GM21723 (cell line): ENCODE measurements around the gene F7.

Experiments used
- ATAC-seq: cut with Tn5 transposase; IDR thresholded peaks from one replicate; pipeline ENCODE4 v1.9.1; 2021; ENCODE audit warnings: mild to moderate bottlenecking, moderate library complexity; ENCODE audit not compliant: unreplicated experiment

Gene F7

GRCh38 chr13:113116871-113117271 is 11.3 kb downstream of the F7 start:
- no peak for ATAC-seq

DNA sequence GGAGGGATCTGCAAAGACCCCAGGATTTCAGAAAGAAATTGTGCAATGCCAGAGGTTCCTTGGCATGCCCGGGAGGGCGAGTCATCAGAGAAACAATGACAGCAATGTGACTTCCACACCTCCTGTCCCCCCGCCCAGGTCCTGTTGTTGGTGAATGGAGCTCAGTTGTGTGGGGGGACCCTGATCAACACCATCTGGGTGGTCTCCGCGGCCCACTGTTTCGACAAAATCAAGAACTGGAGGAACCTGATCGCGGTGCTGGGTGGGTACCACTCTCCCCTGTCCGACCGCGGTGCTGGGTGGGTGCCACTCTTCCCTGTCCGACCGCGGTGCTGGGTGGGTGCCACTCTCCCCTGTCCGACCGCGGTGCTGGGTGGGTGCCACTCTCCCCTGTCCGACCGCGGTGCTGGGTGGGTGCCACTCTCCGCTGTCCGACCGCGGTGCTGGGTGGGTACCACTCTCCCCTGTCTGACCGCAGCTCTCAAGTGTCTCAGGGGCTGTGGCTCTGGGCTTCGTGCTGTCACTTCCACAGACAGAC is 11.8 kb downstream of the F7 start:
- ATAC-seq: no peak

- no peak for ATAC-seq
Measured at GRCh38 chr13:113117911-113118260, 12.3 kb downstream of the F7 start.

GRCh38 chr13:113118261-113119021 is 12.8 kb downstream of the F7 start:
- no peak for ATAC-seq

GRCh38 chr13:113119166-113119821 is 13.7 kb downstream of the F7 start:
- no peak for ATAC-seq

DNA sequence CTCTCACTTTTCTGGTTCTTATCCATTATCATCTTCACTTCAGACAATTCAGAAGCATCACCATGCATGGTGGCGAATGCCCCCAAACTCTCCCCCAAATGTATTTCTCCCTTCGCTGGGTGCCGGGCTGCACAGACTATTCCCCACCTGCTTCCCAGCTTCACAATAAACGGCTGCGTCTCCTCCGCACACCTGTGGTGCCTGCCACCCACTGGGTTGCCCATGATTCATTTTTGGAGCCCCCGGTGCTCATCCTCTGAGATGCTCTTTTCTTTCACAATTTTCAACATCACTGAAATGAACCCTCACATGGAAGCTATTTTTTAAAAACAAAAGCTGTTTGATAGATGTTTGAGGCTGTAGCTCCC is 14.2 kb downstream of the F7 start:
- no peak for ATAC-seq

DNA sequence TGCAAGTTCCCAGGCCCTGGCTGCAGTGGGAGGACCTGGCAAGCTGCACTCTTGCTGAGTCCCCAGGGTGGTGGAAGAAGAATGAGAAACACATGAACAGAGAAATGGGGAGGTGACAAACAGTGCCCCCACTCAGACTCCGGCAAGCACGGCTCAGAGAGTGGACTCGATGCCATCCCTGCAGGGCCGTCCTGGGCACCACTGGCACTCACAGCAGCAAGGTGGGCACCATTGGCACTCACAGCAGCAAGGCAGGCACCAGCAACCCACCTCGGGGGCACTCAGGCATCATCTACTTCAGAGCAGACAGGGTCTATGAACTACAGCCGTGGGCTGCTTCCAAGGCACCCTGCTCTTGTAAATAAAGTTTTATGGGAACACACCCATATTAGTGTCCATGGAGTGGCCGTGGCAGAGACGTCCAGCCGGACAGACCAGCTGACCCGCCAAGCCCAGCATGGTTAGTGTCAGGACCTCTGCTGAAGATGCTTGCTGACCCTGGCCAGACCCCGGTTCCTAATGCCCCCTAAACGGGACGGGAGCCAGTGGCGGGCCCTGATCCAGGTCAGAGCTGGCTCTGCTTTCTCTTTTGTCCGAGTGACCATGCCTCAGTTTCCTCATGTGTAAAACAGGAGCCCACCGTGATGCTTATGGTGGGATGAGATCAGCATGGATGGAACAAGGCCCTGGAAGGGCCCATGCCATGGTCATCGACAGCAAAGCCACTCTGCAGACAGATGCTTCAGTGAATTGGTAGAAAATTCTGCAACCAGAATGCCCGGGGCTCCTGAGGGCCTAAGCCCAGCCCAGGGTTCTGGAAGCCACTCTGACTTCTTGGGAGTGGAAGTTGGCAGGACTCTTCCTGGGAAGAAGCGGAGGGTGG is 14.9 kb downstream of the F7 start:
- ATAC-seq: no peak

GRCh38 chr13:113121183-113121927 is 15.8 kb downstream of the F7 start:
- ATAC-seq: no peak

GRCh38 chr13:113121928-113122471 is 16.4 kb downstream of the F7 start:
- no peak for ATAC-seq

DNA sequence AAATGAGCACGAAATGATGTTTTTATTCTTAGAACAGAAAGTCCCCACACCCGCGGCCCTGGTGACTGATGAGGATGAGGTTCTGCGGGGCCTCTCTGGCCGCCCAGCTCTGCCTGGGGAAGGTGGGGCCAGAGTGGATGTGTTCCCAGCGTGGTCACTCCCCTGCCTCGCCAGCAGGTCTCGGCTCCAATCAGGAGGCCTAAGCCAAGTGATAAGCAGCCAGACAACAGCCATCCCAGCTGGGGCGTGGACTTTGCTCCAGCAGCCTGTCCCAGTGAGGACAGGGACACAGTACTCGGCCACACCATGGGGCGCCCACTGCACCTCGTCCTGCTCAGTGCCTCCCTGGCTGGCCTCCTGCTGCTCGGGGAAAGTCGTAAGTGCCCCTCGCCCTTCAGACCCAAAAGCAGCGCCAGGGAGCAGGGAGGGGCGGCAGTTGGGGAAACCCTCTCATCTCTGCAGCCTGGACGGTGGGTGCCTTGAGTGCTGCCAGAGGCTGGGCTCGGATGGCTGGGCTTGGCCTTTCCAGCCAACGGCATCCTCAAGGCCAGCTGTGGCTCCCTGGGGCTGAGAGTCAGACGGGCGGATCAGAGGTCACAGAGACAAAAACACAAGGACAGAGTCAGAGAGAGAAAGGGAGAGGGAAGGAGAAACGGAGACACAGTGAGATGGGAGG is 17.1 kb downstream of the F7 start, which contains the start of gene F10:
Gene F10 (plus strand): TSS at position 250 of the 676 bp plus-strand sequence. CDS start 57 bp downstream, at position 307.
- ATAC-seq: no peak

DNA sequence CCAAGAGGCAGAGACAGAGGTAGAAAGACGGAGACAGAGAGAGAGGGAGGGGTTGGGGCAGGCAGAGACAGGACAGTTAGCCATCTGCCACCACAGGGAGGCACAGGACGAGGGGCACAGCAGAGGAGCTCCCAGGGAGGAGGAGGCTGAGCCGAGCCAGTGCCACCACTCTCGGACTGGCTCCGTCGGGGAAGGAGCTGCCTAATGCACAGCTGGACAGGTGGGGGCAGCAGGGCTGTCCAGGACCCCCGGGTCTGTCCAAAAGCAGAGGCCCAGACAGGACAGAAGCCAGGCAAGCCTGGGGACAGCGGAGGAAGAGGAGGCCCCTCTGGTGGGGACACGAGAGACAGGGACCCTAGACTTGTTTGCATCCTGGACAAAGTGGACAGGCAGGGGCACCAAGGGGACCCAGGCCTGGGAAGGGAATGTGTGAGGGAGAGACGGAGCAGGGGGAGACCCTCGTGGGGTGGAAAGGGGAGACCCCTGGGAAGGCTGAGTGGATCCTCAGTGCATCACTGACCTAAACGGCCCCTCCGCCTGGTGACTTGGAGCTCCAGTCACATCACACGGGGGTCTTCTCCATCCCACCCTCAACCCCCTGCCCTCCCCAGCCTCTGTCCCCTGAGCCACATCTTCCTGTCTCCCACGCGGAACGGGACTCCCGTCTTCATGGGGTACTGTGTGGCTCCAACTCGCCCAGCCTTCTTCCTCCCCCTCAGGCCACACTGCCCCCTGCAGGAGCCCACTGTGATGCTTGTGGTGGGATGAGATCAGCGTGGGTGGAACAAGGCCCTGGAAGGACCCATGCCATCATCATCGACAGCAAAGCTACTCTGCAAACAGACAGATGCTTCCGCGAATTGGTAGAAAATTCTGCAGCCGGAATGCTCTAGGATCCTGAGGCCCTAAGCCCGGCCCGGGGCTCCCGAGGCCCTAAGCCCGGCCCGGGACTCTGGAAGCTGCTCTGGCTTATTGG is 17.9 kb downstream of the F7 start:
- ATAC-seq: no peak

DNA sequence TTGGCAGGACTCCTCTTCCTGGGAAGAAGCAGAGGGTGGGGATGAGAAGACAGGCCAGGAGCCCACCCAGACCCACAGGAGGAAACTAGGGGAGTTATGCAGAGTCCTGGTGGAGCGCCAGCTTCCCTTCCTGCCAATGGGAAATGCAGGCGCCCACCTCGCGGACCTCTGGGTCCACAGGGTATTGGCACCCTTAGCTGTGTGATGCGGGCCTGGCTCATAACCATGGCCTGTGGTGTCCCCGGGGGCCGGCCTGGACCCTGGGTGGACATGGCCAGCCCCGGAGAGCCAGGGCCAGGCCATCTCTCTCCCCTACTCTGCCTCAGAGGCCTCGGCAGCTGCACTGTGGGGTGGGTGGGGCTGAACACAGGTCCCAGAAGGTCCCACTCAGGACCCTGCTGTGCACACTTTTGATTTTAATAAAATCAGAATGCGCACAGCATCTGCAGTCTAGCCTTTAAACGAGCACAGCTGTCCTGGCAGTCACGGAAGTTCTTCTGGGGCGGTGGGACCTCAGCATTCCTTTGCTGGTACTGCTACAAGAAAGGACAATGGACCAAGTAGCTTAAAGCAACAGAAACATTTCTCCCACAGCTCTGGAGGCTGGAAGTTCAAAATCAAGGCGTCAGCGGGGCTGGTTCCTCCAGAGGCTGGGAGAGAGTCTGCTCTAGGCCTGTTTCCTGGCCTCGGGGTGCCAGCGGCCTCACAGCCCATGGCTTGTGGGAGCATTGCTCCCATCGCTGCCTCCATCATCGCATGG is 18.8 kb downstream of the F7 start:
- no peak for ATAC-seq

GRCh38 chr13:113125506-113126264 is 20.1 kb downstream of the F7 start:
- no peak for ATAC-seq

GRCh38 chr13:113126265-113127150 is 20.9 kb downstream of the F7 start:
- ATAC-seq: no peak

DNA sequence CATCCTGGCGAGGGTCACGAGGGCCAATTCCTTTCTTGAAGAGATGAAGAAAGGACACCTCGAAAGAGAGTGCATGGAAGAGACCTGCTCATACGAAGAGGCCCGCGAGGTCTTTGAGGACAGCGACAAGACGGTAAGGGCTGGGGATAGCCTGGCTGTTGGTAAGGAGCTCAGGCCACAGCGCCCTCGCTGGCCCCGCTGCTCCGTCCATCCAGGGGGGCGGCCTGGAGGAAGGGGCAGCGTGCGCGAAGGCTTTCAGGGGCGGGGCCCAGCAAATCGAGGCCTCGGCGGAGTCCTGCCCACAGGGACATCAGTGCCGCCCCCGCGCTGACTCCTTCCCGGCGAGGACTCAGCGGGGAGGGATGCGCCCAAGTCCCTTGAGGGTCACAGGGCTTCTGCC is 23.9 kb downstream of the F7 start:
- no peak for ATAC-seq
